NCI-H146 treated with DMSO at 0.1 percent for 48 hours (cell line): ENCODE results near the gene JAZF1.
"Not testable (repeated sequence)": the region's sequence is repeated elsewhere in the genome, so short reads cannot be mapped to it uniquely, and the experiment has no call there.

ENCODE experiments used
- DNase-seq: peaks from one replicate; lab custom pipeline; 2025; ENCODE audit not compliant: unreplicated experiment; lab: John Stamatoyannopoulos, UW

Gene JAZF1

GRCh38 chr7:28017372-28017771 is 163.2 kb downstream of the JAZF1 start:
- DNase-seq, result no peak

GRCh38 chr7:28016297-28016696 is 164.3 kb downstream of the JAZF1 start:
- DNase-seq, result no peak

DNA sequence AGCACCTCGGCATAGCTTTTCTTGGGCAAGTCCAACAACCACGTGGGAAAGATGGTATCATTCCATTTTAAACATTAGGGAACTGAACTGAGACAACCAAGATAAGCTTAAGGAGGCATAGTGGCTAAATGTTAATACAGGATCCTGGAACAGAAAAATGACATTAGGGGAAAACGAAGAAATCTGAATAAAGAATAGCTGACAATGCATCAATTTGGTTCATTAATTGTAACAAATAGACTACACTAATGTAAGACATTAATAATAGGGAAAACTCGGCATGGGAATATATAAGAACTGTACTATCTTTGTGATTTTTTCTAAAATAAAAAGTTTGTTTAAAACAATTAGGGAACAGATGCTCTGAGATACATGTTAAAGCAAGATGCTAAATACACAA is 165.4 kb downstream of the JAZF1 start:
- no peak for DNase-seq

DNA sequence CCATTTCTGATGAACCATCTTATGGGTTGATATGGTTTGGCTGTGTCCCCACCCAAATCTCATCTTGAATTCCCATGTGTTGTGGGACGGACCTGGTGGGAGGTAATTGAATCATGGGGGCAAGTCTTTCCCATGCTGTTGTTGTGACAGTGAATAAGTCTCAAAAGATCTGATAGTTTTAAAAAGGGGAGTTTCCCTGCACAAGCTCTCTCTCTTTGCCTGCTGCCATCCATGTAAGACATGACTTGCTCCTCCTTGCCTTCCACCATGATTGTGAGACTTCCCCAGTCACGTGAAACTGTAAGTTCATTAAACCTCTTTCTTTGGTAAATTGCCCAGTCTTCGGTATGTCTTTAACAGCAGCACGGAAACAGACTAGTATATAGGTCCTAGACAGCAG is 166.3 kb downstream of the JAZF1 start:
- DNase-seq, result not testable (repeated sequence)

GRCh38 chr7:28013441-28013840 is 167.2 kb downstream of the JAZF1 start:
- no peak for DNase-seq

DNA sequence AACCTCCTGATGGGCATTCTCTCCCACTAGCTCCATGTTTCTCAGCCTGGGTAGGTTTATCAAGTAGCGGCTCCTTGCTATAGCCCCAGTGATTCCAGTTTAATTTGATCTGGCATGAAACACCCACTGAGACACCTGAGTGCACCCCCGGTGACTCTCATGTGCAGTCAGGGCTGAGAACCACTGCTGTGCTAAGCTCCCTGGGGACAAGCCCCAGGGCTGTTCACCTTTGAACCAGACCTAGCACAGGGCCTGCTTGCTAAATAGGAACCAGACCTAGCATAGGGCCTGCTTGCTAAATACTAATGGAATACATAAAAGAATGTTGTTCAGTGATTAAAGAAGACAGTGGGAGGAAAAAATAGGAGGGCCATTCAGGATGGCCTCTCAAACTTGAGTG is 167.6 kb downstream of the JAZF1 start:
- DNase-seq, result no peak

- DNase-seq, result no peak
These were observed 171.7 kb downstream of the JAZF1 start for GRCh38 chr7:28008911-28009310.

- DNase-seq, result no peak
These were observed 172.4 kb downstream of the JAZF1 start for GRCh38 chr7:28008171-28008570.

DNA sequence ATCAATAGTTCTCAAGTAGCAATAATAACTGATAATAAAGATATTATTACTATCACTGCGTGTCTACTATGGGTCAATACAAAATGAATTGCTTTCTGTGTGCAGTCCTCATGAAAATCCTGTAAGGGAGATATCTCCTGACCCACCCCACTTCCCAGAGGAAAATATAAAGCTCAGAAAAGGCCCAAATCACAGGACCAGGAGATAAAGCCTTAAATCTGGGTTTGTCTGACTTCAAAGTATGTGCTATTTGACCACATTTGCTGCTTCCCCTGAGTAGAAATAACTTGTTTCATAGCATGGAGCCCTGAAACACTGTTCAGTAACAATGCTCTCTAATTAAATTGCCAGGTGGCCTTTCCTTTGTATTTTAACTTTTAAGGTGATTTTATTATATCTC is 174.1 kb downstream of the JAZF1 start:
- no peak for DNase-seq

DNA sequence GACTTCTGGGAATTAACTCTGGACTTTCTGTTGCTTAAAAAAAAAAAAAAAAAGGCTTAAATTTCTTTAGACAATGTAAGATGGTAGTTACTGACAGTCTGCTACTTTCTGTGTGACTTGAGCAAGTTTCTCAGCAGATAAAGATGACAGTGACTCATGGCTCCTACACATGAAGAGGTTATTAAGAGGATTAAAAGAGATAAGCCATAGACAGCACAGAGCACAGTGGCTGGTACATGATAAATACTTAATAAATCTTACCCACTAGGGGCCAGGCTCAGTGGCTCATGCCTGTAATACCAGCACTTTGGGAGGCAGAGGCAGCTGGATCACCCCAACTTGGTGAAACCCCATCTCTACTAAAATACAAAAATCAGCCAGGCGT is 174.8 kb downstream of the JAZF1 start:
- no peak for DNase-seq

GRCh38 chr7:28005075-28005846 is 175.3 kb downstream of the JAZF1 start:
- no peak for DNase-seq

- no peak for DNase-seq
These were observed 177.2 kb downstream of the JAZF1 start for GRCh38 chr7:28003408-28003807.

GRCh38 chr7:28002638-28003037 is 178.0 kb downstream of the JAZF1 start:
- no peak for DNase-seq

DNA sequence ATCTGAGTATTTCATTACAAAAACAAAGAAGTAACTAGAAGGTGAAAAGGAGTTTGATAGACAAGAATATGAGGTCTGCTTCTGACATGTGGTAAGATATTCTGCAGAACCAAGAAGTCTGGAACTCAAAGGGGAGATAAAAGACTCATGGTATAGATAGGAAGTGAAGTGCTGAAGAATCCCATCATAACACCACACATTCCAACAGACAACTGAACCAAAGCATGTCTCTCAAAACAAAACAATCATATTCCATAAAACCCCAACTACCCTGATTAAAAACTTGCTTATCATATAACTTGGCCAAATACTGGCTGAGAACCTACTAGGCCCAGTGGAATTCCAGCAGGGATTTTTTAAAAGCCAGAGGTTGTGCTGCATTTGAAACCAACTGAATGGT is 178.7 kb downstream of the JAZF1 start:
- DNase-seq, result no peak

DNA sequence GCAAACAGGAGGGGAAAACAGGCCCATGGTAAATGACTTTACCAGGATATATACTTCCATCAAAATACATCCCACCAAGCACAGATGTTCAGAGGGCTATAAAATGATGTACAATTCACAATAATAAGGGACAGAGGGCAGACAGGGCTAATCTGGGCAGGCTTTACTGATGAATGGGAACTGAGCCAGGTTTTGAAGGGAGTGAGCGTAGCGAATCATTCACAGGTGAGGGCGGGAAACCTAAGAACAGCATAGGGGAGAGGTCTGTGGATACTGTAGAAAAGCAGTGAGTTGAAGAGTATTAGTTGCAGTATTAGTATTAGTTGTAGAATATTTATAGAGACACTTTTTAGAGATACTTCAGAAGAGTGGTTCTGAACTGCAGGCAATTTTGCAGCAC is 180.8 kb downstream of the JAZF1 start:
- DNase-seq, result no peak

DNA sequence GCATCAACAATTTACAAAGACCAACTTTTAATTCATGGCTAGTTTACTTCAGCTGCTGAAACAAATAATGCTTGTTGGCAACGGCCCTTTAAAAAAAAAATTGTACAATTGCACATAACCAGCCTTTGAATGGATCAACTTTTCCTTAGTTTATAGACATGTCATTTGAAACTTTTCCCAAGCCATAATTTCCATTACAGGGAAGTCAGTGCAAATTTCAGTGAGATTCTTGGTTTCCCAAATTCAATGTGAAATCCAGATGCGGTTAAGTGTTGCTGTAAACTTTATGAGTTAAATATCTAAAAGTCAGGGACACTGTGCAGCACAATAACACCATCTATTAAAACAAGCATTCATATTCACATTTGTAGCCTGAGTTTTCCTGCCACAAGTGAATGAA is 182.2 kb downstream of the JAZF1 start:
- no peak for DNase-seq

GRCh38 chr7:27997188-27997707 is 183.3 kb downstream of the JAZF1 start:
- peak; percentile 6 for DNase-seq

- no peak for DNase-seq
These were observed 184.5 kb downstream of the JAZF1 start for GRCh38 chr7:27996141-27996540.

DNA sequence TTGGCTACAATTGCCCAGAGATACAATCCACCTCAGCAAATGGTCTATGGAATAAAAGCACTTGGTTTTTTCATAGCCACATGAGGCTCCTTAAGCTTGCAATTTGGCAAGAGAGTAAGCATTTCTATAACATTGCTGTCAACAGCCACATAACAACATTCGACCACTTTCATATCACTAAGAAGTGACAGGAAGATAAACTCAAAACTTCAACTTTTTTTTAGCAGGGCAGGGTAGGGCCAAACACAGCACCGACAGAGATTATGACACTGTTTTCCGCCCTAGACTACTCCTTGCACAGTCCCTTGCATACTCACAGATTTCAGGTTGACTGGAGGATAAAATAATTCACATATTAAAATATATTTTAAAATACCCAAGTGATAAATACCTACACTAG is 185.4 kb downstream of the JAZF1 start:
- no peak for DNase-seq

GRCh38 chr7:27994639-27995038 is 186.0 kb downstream of the JAZF1 start:
- no peak for DNase-seq

DNA sequence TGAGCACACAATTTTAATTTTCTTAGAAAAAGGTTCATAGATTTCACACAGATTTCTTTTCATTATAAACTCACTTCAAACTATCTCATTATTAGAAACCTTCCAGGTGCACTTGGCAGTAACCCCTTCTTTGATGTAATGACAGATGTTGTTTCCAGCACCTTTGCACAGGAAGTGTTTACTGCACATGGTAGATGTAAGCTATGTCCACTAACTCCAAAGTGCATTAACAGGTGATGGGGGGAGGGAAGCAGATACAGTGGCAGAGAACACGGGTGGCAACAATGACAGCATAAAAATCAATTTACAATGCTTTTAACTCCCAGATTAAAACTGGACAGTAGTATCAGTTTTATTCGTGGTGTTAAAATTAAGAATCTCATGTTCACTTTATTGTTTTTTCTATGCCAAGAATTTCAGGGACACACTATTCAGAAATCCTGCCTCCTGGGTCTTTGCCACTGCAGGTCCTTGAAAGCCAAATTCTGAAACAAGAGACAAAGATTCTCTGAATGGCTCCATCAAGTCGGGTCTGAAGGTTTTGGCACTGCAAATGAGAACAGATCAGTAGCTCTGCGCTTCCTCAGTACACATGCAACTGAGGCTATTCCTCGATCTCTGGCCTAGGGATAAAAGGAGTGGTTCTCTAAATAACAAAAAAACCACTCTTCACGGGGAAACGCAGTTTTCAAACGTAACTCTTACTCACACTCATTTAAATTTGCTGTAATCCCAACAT is 187.7 kb downstream of the JAZF1 start:
- DNase-seq, result no peak

GRCh38 chr7:27992097-27992496 is 188.5 kb downstream of the JAZF1 start:
- DNase-seq, result no peak
